Stimulated activated CD8-positive, alpha-beta memory T cell treated with anti-CD3 and anti-CD28 coated beads, Interleukin-15, amount 100 ng/mL, for 24 hours (primary cell): ENCODE data around the gene ARHGAP29.

Experiments used
- DNase-seq: peaks from one replicate; pipeline ENCODE4 v3.0.0-alpha.2; 2020; ENCODE audit warnings: low read depth

Gene ARHGAP29

DNA sequence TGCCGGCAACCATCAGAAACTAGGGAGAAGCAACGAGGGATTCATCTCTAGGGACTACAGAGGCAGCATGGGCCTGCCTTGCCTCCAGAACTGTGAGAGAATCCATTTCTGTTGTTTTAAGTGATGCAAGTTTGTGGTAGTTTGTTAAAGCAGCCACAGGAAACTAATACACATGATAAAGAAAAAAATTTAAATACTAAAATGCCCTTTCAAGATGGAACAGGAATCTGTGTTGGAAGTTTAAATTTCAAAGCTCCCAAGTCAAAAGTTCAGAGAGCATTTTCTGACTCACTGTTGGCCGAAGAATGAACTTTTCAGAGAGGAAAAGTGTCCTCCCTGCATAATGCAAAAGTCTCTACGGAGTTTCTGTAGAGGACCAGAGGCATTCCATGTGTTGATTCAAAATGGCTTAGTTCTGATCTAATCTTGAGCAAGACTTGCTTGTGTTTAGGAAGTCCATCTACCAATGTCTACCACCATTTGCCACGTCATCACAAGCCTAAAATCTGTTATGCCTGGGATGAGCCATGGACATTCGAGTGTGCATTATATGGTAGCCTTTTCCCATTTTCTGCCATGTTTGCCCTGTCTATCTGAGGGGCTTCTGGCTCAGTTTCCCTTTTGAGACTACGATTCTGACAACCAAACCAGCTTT lies 22.4 kb upstream of the ARHGAP29 start:
- DNase-seq = no peak

DNA sequence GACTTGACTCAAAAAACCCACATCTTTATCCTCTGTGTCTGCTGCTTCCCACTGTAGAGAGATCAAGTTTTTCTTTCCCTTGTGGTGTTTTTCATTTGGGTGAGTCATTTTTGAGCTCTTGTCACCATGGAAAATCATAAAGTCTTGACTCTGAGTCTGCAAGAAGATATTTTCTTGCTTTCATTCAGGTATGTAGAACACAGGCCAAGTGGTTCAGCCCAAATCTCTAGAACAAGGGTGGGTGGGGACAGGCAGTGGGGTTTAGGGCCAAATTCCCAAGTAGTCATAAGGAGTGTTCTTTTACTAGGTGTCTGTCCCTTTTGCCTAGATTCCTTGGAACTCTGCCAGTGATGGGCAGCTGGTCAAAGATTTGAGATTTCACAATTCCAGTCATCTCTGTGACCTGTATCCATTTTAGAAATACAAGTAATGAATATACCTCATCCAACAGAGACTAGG lies 21.5 kb upstream of the ARHGAP29 start:
- no peak for DNase-seq

DNA sequence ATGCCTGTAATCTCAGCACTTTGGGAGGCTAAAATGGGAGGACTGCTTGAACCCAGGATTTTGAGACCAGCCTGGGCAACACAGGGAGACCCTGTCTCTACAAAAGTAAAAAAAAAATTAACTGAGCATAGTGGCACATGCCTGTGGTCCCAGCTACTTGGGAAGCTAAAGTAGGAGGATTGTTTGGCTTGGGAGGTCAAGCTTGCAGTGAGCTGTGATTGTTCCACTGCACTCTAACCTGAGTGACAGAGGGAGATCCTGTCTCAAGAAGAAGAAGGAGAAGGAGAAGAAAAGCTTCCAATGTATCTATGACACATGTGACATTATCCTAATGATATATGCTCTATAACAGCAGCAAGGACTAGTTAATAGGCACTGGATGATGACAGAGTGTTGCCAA lies 20.1 kb upstream of the ARHGAP29 start:
- no peak for DNase-seq

DNA sequence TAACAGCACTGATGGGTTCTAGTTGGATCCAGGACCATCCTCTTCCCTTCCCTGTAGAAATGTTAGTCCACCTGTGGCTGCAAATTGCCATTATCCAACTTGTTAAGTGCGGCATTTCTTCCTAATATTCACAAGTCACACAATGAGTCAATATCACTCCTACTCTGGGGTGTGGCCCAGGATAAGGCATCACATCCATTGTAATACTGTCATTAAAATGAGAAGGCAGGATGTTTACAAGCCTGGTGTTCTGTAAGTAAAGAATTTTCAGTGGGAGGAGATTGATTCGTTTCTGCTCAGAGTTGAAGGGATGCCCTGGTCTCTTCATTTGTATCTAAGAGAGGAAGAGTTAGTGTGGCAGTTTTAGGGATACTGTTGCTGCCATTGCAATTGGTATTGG lies 18.1 kb upstream of the ARHGAP29 start:
- no peak for DNase-seq

DNA sequence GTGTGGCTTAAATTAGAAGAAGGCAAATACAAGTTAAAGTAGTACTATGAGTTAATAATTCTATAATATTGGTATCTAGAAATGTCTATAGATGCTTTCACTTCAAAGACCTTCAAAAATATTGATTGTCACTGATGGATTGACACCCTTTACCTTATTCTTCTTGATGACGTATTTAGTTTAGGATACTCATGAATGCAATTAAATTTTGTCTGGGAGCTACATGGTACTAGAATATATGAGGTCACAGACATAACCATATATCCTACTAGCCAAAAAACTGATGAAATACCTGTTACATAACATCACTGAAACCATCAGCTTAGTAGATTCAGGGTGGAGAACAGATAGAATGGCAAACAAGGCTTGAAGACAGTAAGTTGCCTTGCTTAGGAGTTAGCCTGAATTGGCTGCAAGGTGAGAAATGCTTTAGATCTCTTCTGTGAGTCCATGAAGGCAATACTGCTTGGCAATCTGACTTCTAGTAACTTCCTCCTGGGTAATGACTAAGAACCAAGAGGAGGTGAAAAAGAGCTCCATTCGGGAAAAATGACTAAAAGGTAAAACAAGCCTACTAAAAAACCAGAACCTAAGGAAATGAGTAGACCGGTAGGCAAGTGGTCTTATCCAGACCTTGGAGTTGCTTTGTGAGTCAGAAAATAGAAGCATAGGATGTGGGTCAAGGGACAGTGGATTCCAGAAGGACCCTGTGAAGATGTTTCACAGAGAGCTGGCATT lies 16.9 kb upstream of the ARHGAP29 start:
- no peak for DNase-seq

DNA sequence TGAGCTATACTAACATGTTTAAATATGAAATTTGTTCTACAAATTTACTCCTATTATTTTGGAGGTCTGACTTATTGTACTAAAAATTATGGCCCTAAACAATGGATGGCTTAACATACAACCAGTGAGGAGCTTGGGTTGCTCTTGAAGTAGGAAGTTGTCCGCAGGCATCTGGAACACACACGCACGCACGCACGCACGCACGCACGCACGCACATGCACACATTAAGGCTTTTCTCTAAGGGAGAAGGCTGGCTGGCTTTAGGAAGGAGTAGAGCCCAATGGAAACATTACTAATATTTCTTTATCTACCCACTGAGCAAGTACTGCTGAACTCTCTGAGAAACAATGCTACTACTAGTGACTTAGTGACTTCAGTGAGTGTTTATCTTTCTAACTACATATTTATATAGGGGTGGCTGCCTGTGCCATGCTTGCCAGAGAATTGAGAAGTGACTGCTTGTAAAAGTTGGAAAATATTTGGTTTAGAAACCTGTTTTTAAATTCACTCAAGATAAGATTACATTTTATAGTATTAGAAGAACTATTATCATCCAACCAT lies 16.2 kb upstream of the ARHGAP29 start:
- no peak for DNase-seq

DNA sequence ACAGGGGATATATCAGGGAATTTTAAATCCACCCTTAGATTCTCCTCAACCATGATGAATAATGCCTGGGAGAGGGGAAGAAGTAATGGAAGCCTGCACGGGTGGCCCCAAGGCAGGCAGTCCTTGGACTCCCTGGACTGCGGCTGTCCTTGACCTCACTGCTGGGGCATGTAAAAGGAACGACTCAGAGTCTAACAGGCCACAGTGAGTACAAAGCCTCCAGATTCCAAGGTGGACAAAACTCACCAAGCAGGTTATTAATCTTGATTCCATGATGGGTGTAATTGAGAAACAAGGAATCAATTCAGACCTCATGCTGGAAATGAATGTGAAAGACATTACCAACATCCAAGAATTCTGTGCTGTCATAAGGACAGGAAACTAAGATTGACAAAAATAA lies 13.0 kb upstream of the ARHGAP29 start:
- DNase-seq = no peak

DNA sequence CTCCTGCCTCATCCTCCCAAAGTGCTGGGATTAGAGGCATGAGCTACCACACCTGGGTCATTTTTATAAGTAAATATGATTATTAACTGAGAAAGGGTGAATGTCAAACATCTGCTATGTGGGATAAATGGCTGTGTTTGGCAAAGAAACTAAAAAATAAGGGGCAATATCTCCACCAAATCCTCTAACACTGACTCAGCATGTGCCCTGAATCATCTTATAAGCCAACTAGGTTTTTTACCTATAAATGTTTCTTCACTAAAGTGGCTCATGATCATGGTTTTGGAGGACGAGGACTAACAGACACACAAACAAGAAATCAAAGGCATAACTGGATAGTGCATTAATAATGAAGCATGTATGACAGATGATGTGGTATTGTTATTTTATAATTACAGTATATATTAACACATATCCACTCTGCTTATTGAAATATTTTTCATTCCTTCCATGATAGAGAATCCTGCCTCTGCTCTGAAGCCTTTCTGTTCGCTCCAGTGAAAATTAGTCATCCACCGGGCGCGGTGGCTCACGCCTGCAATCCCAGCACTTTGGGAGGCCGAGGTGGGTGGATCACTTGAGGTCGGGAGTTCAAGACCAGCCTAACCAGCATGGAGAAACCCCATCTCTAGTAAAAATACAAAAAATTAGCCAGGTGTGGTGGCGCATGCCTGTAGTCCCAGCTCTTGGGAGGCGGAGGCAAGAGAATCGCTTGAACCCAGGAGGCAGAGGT lies 11.7 kb upstream of the ARHGAP29 start:
- no peak for DNase-seq

DNA sequence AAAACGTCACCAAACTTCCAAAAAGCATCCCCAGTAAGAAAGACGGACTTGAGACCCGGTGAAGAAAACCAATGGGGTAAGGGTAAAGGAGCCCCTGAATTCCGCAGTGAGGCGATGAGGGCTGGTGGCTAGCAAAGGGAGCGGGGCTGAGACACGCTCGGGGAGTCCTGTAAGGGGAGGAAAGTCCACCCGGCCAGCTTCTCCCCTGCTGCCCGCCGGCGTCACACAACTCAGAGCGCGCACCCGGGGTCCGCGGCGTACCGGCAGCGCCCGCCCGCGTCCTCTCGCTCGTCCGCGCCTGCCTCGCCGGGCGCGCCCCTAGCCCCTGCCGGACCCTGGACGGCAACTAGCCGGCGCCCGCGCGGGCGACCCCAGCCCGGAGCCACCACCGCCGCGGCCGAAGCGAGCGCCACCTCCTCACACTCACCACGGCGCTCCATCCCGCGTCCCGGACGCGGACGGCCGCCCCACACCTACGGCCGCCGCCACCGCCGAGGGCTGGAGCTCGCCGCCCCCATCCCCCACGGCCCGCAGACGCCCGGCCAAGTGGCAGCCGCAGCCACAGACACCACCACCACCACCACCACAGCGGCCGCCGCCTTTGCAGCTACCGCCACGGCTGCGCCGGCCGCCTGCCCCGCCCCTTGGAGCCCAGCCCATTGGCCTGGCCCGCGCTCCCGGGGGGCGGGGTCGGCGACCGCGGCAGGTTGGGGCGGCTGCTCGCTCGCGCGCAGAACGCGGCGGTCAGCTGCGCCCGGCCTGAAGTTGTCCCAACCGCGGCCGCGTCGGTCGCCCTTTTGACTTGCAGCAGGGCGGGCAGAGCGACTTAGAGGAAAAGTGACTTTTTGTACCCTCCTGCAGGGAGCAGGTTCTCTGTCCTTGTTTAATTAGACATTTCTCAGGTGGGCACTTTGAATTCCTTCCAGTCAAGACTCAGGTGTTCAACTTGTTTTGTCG lies 10.0 kb upstream of the ARHGAP29 start:
- no peak for DNase-seq

DNA sequence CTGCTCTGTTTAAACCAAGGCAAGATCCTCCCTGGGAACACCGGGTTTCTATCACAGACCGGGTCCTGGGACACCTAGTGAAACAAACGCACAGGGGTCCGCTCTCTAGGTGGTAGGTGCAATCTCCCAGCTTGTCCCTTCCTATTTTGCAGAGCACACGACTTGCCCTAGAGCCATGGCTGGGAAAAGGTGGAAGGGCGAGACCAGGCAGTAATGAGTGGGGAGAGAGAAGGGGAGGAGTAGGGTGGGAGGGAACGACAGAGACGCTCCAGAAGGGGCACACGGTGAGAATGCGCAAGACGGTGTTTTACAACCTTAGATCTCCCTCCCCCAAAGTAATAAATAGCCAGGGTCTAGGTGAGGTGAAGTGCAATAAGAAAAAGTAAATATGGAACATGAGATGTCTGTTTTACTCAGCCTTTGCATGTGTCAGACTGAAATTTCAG lies 9.3 kb upstream of the ARHGAP29 start:
- DNase-seq = no peak

DNA sequence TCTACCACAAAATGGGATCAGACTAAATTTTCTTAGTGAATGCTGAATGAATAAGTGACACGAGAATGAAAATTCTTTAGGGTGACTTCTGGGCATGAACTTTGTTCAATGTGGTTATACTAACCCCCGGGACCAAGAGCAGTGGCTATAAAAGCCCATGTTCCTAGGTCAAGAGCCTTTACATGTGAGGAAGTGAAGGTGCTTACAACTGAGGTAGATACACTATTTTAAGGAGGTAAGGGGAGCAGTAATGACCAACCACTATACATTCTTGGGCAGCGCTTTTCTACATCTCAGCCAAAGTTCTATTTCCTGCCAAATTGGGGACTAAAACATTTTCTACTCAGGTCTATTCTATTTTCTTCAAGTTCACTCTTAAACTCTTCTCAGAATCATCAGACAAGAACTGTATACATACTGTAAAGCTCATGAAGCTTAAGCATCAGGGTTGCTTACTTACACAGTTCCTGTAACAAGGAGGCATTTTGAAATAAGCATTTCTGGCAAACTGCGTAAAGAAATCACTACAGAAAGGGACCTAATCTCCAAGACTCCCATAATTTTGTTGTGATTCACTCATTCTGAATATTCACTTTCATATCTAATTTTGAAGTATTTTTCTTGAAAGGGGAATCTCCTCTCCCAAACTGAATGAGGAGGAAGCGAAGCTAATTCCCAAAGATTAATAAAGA lies 8.5 kb upstream of the ARHGAP29 start:
- DNase-seq = no peak

DNA sequence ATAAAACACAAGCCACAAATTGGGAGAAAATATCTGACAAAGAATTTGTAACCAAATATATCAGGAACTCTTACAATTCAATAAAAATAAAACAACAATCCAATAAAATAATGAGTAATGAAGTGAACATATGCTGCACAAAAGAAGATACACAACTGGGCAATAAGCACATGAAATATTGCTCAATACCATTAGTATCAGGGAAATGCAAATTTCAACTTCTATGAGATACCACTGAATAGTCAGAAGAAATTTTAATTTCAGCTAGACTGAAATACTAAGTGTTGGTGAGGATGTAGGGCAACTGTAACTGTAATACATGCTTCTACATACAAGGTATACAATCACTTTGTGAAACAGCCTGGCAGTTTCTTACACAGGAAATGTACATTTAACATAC lies 7.4 kb upstream of the ARHGAP29 start:
- DNase-seq = no peak

DNA sequence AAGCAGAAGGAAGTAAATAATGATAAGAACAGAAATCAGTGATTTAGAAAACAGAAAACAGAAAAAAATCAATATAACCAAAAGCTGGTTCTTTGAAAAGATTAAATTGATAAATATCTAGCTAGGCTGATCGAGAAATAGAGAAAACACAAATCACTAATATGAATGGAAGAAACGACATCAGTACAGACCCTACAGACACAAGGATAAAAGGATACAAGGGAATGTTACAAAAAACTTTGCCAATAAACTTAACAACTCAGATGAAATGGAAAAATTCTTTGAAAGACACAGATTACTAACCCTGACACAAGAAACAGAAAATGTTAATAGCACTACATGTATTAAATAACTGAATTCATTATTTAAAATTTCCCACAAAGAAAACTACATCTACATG lies 6.3 kb upstream of the ARHGAP29 start:
- no peak for DNase-seq

DNA sequence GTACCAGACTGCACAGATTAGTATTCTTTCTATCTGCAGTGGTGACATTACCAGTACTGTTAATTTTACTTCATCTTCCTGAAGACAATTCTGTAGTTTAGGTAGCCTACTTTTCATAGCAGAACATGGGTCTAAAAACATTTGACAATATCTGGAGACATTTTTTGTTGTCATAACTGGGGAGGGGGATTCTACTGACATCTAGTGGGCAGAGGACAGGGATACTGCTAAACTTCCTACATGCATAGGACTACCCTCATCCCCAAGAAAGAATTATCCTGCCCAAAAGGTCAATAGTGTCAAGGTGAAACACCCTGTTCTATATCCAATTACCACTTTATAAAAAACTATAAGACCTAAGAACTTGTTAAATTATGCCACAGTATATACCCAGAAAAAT lies 3.4 kb upstream of the ARHGAP29 start:
- no peak for DNase-seq

DNA sequence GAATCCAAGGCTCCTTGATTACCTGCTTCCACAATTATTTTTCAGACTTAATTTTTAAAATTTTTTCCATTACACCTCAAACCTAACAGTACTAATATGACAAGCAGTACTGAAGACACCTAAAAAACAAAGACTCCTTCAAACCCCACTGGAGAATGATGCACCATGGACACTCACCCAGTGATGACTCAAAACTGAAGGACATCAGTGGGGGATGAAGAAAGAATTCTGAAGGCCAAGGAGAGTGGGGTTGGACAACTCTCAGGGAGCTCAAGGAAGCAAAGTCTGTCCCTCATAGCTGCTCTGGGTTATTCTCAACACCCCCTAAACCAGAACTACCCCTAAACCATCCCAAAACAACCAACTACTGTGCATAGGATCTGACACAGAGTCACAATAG lies 2.4 kb upstream of the ARHGAP29 start:
- DNase-seq = no peak

DNA sequence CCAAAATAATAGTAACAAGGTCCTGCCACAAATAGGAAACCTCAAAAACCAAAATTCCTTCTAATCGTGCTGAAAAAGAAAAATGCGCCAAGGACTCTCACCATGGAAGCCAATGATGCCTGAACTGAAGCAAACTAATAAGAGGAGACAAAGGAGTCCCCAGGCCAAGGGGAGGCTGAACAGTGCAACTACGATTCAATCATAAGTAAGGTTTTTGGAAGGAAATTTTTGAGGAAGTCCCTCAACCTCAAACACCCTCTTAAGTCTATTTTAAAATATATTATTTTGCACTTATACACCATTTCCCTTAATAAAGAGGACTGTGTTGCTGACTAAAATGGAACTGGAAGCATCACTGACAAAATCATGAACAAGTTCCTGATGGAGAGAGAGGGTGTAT lies 1.7 kb upstream of the ARHGAP29 start:
- no peak for DNase-seq

DNA sequence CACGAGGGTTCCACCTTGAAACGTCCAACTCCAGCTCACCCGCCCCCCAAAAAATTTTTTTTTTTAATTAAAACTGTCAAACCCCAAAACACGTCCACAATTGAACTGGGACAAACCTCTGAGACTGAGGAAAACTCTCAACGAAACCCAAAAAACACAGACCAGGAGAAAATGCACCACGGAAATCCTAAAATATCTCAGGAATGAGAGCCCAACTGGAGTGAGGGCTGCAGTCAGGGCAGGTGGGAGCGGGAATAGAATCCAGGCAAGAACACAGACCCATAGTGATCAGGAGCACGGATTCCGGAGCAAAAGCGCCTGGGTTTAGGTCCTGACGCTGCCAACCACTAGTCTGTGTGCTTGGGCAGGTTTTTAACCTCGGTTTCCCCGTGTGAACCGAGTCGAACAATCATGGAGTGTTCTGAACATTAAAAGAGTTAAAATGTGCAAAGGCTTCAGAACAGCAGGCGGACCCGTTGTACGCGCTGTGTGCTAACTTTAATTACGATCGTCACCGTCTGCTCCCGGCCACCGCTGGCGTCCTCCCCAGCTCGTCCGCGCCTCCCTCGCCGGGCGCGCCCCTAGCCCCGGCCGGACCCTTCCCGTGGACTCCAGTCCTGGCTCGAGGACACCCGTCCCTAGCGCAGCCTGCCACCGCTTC lies 624 bp downstream of the ARHGAP29 start:
- no peak for DNase-seq

DNA sequence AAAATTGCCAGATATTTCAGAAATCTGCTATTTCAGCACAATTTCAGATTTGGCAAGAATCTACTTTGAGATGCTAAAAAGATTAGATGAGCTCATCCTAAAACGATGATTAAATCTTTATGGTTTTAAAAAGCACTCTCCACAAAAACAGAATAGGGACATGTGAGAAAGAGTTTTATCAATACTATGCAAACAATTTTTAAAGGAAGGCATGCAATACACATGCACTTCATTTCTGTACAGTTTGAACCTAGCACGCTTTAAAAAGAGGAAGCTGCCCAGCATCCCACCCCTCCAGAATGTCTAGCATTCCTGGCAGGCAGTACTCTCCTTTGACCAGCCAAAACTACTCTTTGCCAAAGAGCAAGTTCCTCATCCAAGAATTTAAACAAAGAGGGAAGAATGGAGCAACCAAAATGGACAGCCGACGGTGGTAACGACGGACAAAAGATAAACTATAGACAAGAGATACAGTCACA lies 1.3 kb downstream of the ARHGAP29 start:
- DNase-seq = no peak

DNA sequence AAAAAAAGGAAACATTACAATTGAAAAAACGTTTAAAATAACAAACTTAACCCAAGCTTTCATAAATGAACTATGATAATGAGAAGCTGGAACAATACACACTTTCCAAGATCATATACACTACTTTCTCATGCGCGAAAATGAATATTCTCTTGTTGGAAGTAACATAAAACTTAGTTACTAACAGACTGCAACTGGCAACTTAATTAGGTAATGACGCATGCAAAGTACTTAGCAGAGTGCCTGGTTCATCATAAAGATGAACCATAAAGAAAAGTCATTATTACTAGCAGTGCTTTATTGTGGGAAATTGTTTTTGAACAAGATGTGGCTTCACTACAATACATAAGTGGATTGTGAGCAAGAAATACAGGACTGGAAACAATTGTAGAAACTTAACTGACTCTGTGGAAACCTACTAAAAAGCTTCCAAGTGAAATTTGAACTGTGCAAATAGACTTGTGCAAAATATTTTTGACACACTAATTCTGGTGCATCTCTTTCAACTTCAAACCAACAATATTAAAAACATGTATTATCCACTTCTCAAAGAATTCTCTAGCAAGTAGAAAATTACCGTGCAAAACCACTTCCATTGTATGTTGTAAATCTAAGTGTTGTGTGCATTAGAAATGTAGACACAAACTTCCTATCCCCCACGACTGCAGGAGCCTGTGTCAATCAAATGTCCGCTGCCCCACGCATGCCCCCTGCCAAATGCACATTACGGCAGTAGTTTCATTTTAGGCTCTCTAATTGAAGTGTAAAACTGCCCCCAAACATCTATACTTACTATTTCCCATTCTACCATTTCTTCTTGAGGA lies 2.0 kb downstream of the ARHGAP29 start:
- DNase-seq = no peak
